Fibroblast of skin of right biceps (primary cell): Measurements from ENCODE around the gene NAV2.
A peak's percentile ranks its signal among the peaks of the same experiment; 100 is the strongest.
"Not testable (repeated sequence)": the region's sequence is repeated elsewhere in the genome, so short reads cannot be mapped to it uniquely, and the experiment has no call there.

Experiments
- DNase-seq: peaks from one replicate; pipeline ENCODE4 v3.0.0-alpha.2; 2013

Gene NAV2

GRCh38 chr11:19907008-19907579 is 194.5 kb downstream of the NAV2 start:
- DNase-seq, result no peak

GRCh38 chr11:19907839-19908238 is 195.2 kb downstream of the NAV2 start:
- no peak for DNase-seq

- no peak for DNase-seq
Observed at GRCh38 chr11:19910931-19911330, 198.3 kb downstream of the NAV2 start.

GRCh38 chr11:19912115-19912957 is 199.7 kb downstream of the NAV2 start:
- no peak for DNase-seq

- no peak for DNase-seq
Observed at GRCh38 chr11:19912958-19913892, 200.6 kb downstream of the NAV2 start.

- DNase-seq, result no peak
Observed at GRCh38 chr11:19913893-19914249, 201.2 kb downstream of the NAV2 start.

GRCh38 chr11:19915808-19916207 is 203.2 kb downstream of the NAV2 start:
- DNase-seq, result no peak

- DNase-seq, result no peak
Observed at GRCh38 chr11:19917069-19917468, 204.4 kb downstream of the NAV2 start.

- peak; percentile 81 for DNase-seq
Observed at GRCh38 chr11:19918302-19919049, 205.8 kb downstream of the NAV2 start.

- peak; percentile 99 for DNase-seq
Observed at GRCh38 chr11:19919050-19919561, 206.5 kb downstream of the NAV2 start.

- no peak for DNase-seq
Observed at GRCh38 chr11:19920982-19921381, 208.3 kb downstream of the NAV2 start.

GRCh38 chr11:19921976-19922688 is 209.5 kb downstream of the NAV2 start:
- no peak for DNase-seq

GRCh38 chr11:19922689-19923035 is 210.0 kb downstream of the NAV2 start:
- DNase-seq, result peak; percentile 54

- DNase-seq, result peak; percentile 33
Observed at GRCh38 chr11:19923626-19924025, 211.0 kb downstream of the NAV2 start.

GRCh38 chr11:19924311-19924710 is 211.7 kb downstream of the NAV2 start:
- no peak for DNase-seq

- DNase-seq, result no peak
Observed at GRCh38 chr11:19924716-19925115, 212.1 kb downstream of the NAV2 start.

- not testable (repeated sequence) for DNase-seq
Observed at GRCh38 chr11:19927403-19927802, 214.8 kb downstream of the NAV2 start.

GRCh38 chr11:19929147-19929546 is 216.5 kb downstream of the NAV2 start:
- DNase-seq, result peak; percentile 84

GRCh38 chr11:19929655-19930054 is 217.0 kb downstream of the NAV2 start:
- DNase-seq, result peak; percentile 64

GRCh38 chr11:19931141-19931770 is 218.6 kb downstream of the NAV2 start:
- DNase-seq, result peak; percentile 87

GRCh38 chr11:19931771-19932369 is 219.2 kb downstream of the NAV2 start:
- DNase-seq, result no peak
